Measurements from ENCODE around the gene LDLRAD4. TPM values are rescaled to one million over a fixed set of nuclear protein-coding genes. Genes with fewer than 3 reads are reported as not detected.

The LDLRAD4 gene
- polyA plus RNA-seq, 4 donors: 10.4 to 20.6 (median 11.6) TPM

DNA sequence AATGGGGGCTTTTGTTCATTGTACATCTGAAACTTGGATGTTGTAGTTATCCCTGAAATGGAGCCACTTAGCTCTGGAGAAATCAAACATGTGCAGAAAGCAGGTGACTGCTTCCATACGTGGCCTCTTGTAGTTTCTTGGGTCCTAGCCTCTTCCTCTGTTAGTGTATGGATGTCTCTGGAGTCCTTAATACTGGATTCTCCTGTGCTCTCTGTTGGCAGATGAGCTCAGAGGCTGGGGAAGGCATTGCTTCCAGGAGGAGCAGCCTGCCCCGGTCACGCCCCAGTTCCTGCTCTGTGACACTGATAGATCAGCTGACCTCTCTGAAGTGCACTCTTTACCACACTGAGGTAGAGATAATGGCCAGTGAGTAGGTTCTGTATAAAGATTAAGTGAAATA is 176.2 kb downstream of the LDLRAD4 start:
- no peak for DNase-seq (ENCODE audit: low read depth in 4 of 4, low spot score in 3 of 4)

DNA sequence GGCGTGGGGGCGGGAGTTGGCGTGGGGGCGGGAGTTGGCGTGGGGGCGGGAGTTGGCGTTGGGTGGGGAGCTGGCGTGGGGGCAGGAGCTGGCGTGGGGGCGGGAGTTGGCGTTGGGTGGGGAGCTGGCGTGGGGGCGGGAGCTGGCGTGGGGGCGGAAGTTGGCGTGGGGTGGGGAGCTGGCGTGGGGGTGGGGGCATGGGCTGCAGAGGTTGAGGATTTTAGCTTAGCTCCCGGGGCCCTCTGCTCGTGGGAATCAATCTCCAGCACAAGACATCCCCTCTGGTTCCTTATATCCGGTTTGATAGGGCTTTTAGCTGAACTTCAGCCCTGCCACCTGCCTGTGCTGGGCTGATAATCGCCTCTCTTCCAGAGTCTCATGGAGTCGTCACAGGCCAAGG is 177.0 kb downstream of the LDLRAD4 start:
- no peak for DNase-seq (ENCODE audit: low read depth in 4 of 4, low spot score in 3 of 4)

DNA sequence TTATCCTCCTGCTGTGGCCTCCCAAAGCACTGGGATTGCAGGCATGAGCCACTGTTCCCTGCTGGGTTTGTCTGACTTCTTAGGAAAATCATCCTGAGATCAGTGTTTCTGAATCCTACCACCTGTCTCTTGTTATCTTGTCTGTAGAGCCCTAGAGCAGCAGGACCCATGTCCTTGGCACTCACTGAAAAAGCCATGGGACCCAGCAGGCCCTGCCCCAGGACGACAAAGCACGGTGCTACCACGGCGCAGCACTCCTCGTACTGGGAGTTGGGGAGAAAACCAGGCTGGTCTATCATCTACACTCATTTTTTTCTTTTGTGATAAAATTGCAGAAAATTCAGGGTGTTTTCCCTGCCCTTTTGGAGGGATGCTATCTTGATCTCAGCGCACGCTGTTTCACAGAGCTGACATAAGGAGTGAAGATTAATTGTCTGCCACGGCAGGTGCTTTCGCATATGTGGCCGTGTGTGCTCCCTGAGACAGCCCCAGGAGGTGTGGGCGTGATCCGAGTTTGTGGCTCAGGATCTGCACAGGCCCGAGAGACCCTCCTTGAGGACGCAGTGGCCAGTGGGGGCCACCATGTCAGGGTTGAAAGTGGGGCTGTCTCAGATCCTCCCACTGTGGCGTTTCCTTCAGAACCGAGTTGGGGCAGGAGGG is 179.1 kb downstream of the LDLRAD4 start:
- no peak for DNase-seq (ENCODE audit: low read depth in 4 of 4, low spot score in 3 of 4)

GRCh38 chr18:13398631-13399030 is 180.1 kb downstream of the LDLRAD4 start:
- DNase-seq (ENCODE audit: low read depth in 4 of 4, low spot score in 3 of 4): no peak

- no peak for DNase-seq (ENCODE audit: low read depth in 4 of 4, low spot score in 3 of 4)
These were observed 181.0 kb downstream of the LDLRAD4 start for GRCh38 chr18:13399511-13399910.

DNA sequence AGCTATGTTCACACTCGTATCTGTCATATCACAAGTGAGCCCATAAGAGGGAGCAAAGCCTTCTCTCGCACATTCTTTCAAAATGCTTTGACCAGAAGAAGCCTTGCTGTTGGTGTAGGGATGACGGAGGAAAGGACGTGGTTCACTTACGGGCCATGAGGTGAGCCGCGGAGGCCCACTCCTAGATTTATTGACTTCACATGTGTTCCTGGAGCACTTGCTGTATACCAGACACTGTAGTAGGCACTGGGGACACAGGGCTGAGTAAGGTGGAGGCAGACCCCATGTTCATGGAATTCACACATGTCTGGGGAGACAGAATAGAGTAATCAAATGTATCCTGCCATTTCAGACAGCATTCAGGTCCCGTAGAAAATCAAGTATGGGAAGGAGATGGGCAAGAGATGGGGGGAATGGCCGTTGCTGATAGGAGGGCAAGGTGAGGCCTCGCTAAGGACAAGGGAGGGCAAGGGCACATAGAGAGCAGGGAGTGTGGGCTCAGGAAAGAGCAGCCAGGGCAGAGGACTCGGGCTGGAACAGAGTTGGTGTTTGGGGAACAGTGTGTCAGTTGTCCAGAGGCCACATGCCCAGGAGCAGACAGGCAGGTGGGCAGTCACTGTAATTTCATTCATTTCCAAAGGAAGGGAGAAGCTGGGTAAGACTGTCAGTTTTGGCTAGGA is 182.2 kb downstream of the LDLRAD4 start:
- DNase-seq (ENCODE audit: low read depth in 4 of 4, low spot score in 3 of 4): no peak

DNA sequence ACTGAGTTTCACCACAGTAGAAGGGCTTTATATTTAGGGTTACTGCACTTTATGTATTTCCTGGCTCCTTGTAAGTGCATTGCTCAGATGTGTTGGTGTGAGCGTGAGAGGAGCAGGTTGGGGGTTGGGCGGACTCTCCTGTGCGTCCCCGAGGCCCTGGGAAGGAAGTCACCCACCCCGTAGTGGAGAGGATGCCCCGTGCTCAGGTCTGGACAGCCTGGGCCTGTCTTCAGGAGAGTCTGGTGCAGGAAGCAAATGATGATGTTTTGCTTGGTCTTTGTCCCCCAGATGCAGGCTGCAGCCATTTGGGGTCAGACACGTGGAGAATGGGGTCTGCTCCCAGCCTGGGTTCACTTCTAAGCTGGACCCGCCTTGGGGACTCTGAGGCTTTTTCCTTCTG is 182.8 kb downstream of the LDLRAD4 start:
- DNase-seq (ENCODE audit: low read depth in 4 of 4, low spot score in 3 of 4): no peak

DNA sequence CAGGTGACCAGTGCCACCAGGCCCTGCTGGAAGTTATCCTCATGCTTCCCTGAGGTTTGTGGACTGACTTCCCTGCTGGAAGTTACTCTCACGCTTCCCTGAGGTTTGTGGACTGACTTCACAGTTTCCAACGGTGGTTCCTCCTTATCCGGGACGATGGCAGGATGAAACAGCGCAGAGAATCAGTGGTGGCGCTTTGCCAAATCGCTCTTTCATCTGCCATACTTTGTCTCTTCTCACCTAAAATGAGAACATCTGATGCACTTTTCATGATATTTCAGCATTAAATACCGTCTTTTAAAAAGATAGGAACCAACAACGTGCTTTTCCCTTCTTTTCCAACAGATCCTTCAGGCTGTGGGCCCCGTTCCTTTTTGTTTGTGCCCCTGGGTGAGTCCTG is 183.3 kb downstream of the LDLRAD4 start:
- no peak for DNase-seq (ENCODE audit: low read depth in 4 of 4, low spot score in 3 of 4)

DNA sequence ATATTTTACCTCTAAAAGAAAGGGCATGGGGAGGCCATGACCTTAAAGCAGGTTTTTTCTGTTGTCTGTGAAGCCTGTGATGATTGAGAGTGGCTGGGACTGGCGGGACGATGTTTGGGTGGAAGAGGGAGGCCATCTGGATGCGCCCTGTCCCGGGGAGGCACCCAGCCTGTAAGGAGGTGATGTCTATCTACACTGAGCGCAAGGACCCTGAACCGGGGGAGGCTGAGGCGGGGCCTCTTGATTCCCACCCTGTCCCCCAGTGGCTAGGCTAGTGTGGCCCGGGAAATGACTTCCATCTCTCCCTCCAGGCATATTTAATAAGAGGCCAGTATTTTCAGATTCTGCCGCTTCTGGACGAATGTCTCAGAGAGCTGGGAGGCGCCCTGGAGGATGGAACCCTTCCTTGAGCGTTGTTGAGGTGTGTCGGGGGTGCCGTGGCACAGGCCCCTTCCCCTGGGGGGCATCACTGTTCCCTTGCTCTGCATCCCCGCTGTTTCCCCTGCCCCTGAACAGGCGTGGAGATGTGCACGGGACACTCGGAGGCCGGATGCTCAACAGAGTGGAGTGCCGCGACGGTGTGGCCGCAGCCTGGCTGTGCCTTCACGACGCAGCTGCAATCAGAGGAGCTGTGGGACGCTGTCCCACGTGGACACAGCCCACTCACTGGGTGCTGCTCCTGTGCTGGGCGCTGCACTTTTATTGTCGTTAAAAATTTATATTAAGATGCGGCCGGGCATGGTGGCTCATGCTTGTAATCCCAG is 185.4 kb downstream of the LDLRAD4 start:
- DNase-seq (ENCODE audit: low read depth in 4 of 4, low spot score in 3 of 4): no peak

GRCh38 chr18:13405305-13406038 is 186.9 kb downstream of the LDLRAD4 start:
- DNase-seq (ENCODE audit: low read depth in 4 of 4, low spot score in 3 of 4): no peak

DNA sequence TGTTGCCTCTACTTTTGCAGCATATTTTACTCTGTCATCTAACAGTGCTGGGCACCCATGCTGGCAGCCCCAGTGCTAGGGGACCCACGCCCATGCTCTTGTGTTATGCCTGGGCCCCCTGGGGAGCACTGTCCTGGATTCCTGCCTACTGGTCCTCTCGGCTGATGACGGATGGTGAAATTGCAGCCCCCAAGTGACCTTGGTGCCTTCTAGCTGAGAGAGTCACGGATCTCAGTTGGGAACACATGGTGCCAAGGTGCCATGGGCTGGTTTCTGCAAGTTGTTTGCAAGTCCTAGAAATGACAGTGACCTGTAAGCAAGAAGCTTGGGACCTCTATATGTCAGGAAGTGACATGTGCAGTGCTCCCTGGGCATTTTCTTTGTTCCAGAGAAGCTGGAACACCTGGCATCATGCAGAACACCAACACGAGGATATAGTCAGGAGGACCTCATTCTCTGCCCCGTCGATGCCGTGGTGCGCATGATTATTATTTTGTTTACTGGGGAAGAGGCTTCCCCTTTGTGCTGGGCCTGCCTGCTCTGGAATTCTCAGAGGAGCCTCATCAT is 187.6 kb downstream of the LDLRAD4 start:
- no peak for DNase-seq (ENCODE audit: low read depth in 4 of 4, low spot score in 3 of 4)

GRCh38 chr18:13406736-13407135 is 188.2 kb downstream of the LDLRAD4 start:
- no peak for DNase-seq (ENCODE audit: low read depth in 4 of 4, low spot score in 3 of 4)

GRCh38 chr18:13407484-13407883 is 188.9 kb downstream of the LDLRAD4 start:
- no peak for DNase-seq (ENCODE audit: low read depth in 4 of 4, low spot score in 3 of 4)

DNA sequence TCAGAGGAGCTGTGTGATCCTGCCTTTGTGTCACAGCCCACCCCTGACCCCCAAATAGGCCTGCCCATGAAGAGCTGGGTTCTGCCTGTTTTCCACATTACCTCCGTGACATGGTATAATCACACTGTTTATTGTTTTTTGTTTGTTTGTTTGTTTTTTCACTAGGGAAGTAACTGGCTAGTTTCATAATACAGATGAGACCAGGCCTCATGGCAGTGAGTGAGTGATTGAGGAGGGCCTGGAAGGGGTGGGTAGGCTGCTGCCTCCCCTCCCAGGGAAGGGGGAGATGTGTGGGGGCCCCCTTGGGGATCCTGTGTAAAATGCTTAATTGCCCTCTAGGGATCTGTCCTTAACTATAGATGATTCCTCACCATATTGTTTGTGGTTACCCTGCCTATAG is 190.5 kb downstream of the LDLRAD4 start:
- DNase-seq (ENCODE audit: low read depth in 4 of 4, low spot score in 3 of 4): no peak

DNA sequence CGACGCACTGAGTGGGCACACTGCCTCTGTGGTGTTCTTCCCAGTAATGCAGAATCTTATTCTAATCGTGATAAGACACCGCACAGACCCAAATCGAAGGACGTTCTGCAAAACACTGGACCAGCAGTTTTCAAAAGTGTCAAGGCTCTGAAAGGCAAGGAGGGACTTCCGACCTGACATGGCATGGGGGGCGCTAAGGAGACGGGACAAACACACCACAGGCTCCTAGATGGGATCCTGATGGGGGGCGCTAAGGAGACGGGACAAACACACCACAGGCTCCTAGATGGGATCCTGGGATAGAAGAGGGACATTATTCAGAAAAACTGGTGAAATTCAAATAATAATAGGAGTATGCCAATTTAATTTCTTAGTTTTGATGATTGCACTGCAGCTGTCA is 191.4 kb downstream of the LDLRAD4 start:
- no peak for DNase-seq (ENCODE audit: low read depth in 4 of 4, low spot score in 3 of 4)

GRCh38 chr18:13410471-13410870 is 191.9 kb downstream of the LDLRAD4 start:
- DNase-seq (ENCODE audit: low read depth in 4 of 4, low spot score in 3 of 4): no peak

GRCh38 chr18:13412017-13412416 is 193.5 kb downstream of the LDLRAD4 start:
- DNase-seq (ENCODE audit: low read depth in 4 of 4, low spot score in 3 of 4): no peak

GRCh38 chr18:13412901-13413300 is 194.3 kb downstream of the LDLRAD4 start:
- DNase-seq (ENCODE audit: low read depth in 4 of 4, low spot score in 3 of 4): no peak

GRCh38 chr18:13414102-13414501 is 195.5 kb downstream of the LDLRAD4 start:
- no peak for DNase-seq (ENCODE audit: low read depth in 4 of 4, low spot score in 3 of 4)

- DNase-seq (ENCODE audit: low read depth in 4 of 4, low spot score in 3 of 4): no peak
These were observed 196.0 kb downstream of the LDLRAD4 start for GRCh38 chr18:13414521-13414920.

DNA sequence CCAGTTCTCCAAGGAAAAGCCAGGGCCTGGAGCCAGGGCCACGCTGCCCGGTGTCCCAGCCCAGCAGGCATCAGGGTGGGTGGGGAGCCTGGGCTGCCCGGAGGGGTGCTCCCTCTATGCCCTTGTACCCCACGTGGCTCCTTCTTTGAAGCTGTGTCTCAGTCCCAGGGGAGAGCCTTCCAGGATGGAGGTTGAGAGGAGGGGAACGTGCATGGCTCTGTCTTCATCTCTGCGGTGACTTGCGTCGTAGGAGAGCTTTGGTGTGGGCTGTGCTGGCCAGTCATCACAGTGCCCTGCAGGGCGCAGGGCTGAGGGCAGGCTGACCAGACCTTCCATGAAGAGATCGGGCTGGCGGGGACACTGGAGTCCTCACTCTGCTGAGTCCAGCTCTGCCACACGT is 197.2 kb downstream of the LDLRAD4 start:
- DNase-seq (ENCODE audit: low read depth in 4 of 4, low spot score in 3 of 4): no peak

Data from left renal pelvis (tissue), 4 donors.